SU-DHL-6 (cell line): ENCODE data around the gene HUNK.

ENCODE experiments used
- EZH2phosphoT487 ChIP-seq: fragments of 200-600 bp; sonication (generic), shearing (Covaris generic); conservative IDR thresholded peaks from 2 replicates; pipeline ENCODE4 v1.6.1; 2018; ENCODE audit warnings: mild to moderate bottlenecking, antibody characterized with exemption, low read length, moderate library complexity, mixed read lengths
- TF ChIP-seq, protein P1 (sequence below): fragments of 200-600 bp; sonication (generic); IDR thresholded peaks from one replicate; pipeline ENCODE4 v1.5.1; 2017; ENCODE audit warnings: antibody characterized with exemption, mild to moderate bottlenecking, low read length, moderate library complexity; ENCODE audit not compliant: insufficient read depth, poor library complexity, severe bottlenecking

DNA sequence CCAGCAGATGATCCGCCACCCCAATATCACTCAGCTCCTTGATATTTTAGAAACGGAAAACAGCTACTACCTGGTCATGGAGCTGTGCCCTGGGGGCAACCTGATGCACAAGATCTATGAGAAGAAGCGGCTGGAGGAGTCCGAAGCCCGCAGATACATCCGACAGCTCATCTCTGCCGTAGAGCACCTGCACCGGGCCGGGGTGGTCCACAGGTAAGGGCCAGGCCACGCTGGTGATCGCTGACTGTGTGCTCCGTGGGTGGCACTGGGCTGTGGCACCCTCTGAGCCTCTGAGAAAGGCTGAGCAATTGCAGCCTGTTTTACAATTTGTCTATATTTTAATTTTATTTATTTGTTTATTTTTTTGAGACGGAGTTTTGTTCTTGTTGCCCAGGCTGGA is 51.7 kb downstream of the HUNK start:
- TF ChIP-seq, protein P1, sequence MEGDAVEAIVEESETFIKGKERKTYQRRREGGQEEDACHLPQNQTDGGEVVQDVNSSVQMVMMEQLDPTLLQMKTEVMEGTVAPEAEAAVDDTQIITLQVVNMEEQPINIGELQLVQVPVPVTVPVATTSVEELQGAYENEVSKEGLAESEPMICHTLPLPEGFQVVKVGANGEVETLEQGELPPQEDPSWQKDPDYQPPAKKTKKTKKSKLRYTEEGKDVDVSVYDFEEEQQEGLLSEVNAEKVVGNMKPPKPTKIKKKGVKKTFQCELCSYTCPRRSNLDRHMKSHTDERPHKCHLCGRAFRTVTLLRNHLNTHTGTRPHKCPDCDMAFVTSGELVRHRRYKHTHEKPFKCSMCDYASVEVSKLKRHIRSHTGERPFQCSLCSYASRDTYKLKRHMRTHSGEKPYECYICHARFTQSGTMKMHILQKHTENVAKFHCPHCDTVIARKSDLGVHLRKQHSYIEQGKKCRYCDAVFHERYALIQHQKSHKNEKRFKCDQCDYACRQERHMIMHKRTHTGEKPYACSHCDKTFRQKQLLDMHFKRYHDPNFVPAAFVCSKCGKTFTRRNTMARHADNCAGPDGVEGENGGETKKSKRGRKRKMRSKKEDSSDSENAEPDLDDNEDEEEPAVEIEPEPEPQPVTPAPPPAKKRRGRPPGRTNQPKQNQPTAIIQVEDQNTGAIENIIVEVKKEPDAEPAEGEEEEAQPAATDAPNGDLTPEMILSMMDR, result no peak
- TF ChIP-seq EZH2phosphoT487, result no peak
